Endothelial cell of umbilical vein (primary cell): ENCODE measurements around the gene UBASH3A.

ENCODE experiments used
- POLR2A ChIP-seq: IDR thresholded peaks from 2 replicates; pipeline ENCODE4 v1.6.1; 2012; ENCODE audit warnings: low read depth, mild to moderate bottlenecking, control low read depth, low read length
- POLR2AphosphoS5 ChIP-seq: IDR thresholded peaks from 2 replicates; pipeline ENCODE4 v1.6.1; 2012; ENCODE audit warnings: low read depth, mild to moderate bottlenecking, control low read depth, low read length, moderate library complexity; ENCODE audit not compliant: insufficient read depth
- TF ChIP-seq, protein P1 (sequence below), 2 donors: IDR thresholded peaks; 1 replicate in 1 of 2; 2 replicates in 1 of 2; pipeline ENCODE4 v1.5.1; 2011; ENCODE audit warnings: low read length in 2 of 2, mild to moderate bottlenecking in 2 of 2, moderate library complexity in 2 of 2, control low read depth in 1 of 2, inconsistent platforms in 1 of 2, low read depth in 1 of 2; ENCODE audit not compliant: insufficient read depth in 1 of 2; ENCODE audit errors: extremely low read depth in 1 of 2

DNA sequence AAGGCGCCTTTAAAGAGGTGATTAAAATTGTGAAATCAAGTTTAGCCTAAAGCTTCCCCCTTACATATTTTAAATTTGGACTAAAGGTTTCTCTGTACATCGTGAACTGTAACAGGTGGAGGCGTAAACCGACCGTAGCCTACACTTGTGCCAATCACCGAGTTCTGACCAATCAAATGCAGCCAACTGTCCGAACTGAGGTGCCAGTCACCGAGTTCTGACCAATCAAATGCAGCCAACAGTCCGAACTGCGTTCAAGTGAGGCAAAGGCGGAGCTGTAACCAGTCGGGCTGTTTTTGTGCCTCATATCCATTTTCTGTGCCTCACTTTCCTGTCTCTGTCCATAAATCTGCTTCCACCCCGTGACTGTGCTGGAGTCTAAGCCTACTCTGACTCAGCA lies 44.8 kb upstream of the UBASH3A start:
- TF ChIP-seq, protein P1, sequence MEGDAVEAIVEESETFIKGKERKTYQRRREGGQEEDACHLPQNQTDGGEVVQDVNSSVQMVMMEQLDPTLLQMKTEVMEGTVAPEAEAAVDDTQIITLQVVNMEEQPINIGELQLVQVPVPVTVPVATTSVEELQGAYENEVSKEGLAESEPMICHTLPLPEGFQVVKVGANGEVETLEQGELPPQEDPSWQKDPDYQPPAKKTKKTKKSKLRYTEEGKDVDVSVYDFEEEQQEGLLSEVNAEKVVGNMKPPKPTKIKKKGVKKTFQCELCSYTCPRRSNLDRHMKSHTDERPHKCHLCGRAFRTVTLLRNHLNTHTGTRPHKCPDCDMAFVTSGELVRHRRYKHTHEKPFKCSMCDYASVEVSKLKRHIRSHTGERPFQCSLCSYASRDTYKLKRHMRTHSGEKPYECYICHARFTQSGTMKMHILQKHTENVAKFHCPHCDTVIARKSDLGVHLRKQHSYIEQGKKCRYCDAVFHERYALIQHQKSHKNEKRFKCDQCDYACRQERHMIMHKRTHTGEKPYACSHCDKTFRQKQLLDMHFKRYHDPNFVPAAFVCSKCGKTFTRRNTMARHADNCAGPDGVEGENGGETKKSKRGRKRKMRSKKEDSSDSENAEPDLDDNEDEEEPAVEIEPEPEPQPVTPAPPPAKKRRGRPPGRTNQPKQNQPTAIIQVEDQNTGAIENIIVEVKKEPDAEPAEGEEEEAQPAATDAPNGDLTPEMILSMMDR (IDR thresholded peaks at IDR 0.05; ENCODE audit: extremely low read depth in 1 of 2, insufficient read depth in 1 of 2, low read depth in 1 of 2, low read length in 2 of 2), result no peak
- TF ChIP-seq POLR2A, result no peak
- TF ChIP-seq POLR2AphosphoS5, result no peak
